ENCODE measurements around the gene UBP1.
"Not testable (repeated sequence)": the region's sequence is repeated elsewhere in the genome, so short reads cannot be mapped to it uniquely, and the experiment has no call there.

UBP1 gene

DNA sequence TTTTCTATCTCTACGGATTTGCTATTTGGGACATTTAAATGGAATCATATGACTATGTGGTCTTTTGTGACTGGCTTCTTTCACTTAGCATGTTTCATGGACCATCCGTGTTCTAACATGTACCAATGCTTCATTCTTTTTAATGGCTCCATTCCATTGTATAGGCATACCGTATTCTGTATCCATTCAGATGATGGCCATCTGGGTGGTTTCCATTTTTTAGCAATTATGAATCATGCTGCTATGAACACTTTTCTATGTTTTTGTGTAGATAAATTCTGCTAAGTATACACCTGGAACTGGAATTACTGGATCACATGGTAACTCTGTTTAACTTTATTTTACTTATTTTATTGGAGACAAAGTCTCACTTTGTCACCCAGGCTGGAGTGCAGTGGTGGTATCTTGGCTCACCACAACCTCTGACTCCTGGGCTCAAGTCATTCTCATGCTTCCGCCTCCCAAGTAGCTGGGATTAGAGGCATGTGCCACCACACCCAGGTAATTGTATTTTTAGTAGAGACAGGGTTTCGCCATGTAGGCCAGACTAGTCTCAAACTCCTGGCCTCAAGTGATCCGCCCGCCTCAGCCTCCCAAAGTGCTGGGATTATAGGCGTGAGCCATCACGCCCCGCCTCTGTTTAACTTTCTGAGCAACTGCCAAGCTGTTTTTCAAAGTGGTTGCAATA is 13.4 kb downstream of the UBP1 start:
- H2AFZ ChIP-seq (ENCODE audit: low read depth, low read length) = no peak overlapping the region
- peaks cover 8% of the 10 kb centered on the region for H3K4me1 ChIP-seq (ENCODE audit: insufficient read depth, low read length)
- H3K4me3 ChIP-seq (ENCODE audit: low read length) = no peak overlapping the region
- H3K27me3 ChIP-seq (ENCODE audit: insufficient read depth, low read length) = no peaks in the 10 kb centered on the region
- H3K36me3 ChIP-seq (ENCODE audit: insufficient read depth, low read length) = peaks cover 19% of the 10 kb centered on the region
- no peaks in the 10 kb centered on the region for H3K9me3 ChIP-seq (ENCODE audit: low read length)

GRCh38 chr3:33426068-33426467 is 14.1 kb downstream of the UBP1 start:
- no peak overlapping the region for H2AFZ ChIP-seq (ENCODE audit: low read depth, low read length)
- H3K4me3 ChIP-seq (ENCODE audit: low read length) = no peak overlapping the region
- H3K36me3 ChIP-seq (ENCODE audit: insufficient read depth, low read length) = peaks cover 24% of the 10 kb centered on the region
- no peaks in the 10 kb centered on the region for H3K9me3 ChIP-seq (ENCODE audit: low read length)
- H3K27me3 ChIP-seq (ENCODE audit: insufficient read depth, low read length) = no peaks in the 10 kb centered on the region
- H3K4me1 ChIP-seq (ENCODE audit: insufficient read depth, low read length) = peaks cover 8% of the 10 kb centered on the region

DNA sequence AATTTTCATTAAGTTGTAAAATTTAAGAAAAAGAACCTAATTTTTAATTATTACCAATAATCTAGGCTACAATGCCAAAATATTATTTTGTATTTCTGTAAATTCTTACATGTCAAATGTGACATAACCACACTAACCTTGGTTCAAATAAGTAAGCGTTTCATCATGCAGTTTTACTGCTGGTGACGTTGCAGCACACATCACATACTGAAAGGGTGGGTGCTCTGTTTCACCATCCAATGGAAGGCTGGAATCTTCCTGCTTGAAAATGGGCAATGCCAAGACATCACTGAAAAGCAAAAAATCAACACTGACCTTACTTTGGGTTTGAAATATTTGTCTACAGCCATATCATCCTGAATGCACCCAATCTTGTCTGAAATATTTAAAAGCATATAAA is 14.8 kb downstream of the UBP1 start:
- H3K4me3 ChIP-seq (ENCODE audit: low read length) = no peak overlapping the region
- H3K27me3 ChIP-seq (ENCODE audit: insufficient read depth, low read length) = no peaks in the 10 kb centered on the region
- no peak overlapping the region for H2AFZ ChIP-seq (ENCODE audit: low read depth, low read length)
- H3K9me3 ChIP-seq (ENCODE audit: low read length) = peaks cover 2% of the 10 kb centered on the region
- peaks cover 8% of the 10 kb centered on the region for H3K4me1 ChIP-seq (ENCODE audit: insufficient read depth, low read length)
- H3K36me3 ChIP-seq (ENCODE audit: insufficient read depth, low read length) = peaks cover 30% of the 10 kb centered on the region

DNA sequence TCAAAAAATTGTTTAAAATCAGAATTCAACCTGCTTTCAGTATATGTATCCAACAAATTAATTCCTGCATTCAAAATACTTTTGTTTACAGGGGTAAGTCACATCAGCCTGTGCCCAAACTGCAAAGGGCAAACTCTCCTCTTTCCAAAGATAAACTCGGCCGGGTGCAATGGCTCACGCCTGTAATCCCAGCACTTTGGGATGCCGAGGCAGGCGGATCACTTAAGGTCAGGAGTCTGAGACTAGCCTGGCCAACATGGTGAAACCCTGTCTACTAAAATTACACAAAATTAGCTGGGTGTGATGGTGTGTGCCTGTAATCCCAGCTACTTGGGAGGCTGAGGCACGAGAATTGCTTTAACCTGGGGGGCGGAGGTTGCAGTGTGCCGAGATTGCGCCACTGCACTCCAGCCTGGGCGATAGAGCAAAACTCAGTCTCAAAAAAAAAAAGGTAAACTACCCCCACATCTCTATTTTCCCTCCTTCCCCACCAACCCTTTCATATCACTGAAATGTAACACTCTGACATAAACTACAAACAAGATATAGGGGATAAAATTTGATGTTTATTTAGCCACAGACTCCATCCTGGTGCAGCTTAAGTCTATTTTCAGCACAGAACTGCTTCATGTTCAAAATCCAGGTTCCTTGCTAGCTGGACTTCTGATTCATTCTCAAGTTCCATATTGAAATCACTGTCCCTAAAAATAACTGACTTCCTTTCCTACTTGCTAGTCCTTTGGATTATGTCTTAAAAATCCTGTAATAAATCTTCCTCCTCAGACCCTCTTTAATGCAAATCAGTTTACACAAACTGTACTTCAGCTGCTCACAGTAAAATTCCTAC is 15.4 kb downstream of the UBP1 start:
- Histone ChIP-seq H3K4me3 (ENCODE audit: low read length) (no peak overlapping the region), H3K9me3 (ENCODE audit: low read length) (peaks cover 2% of the 10 kb centered on the region), H3K27me3 (ENCODE audit: insufficient read depth, low read length) (no peaks in the 10 kb centered on the region), H2AFZ (ENCODE audit: low read depth, low read length) (no peak overlapping the region), H3K4me1 (ENCODE audit: insufficient read depth, low read length) (peaks cover 8% of the 10 kb centered on the region), H3K36me3 (ENCODE audit: insufficient read depth, low read length) (peaks cover 33% of the 10 kb centered on the region)

- Histone ChIP-seq H3K4me1 (ENCODE audit: insufficient read depth, low read length) (peaks cover under 1% of the 10 kb centered on the region), H3K4me3 (ENCODE audit: low read length) (no peak overlapping the region), H3K27me3 (ENCODE audit: insufficient read depth, low read length) (no peaks in the 10 kb centered on the region), H3K36me3 (ENCODE audit: insufficient read depth, low read length) (peaks cover 55% of the 10 kb centered on the region), H2AFZ (ENCODE audit: low read depth, low read length) (no peak overlapping the region), H3K9me3 (ENCODE audit: low read length) (peaks cover 2% of the 10 kb centered on the region)
These were observed 19.2 kb downstream of the UBP1 start for GRCh38 chr3:33420966-33421365.

- peaks cover 2% of the 10 kb centered on the region for H3K9me3 ChIP-seq (ENCODE audit: low read length)
- no peak overlapping the region for H2AFZ ChIP-seq (ENCODE audit: low read depth, low read length)
- H3K4me1 ChIP-seq (ENCODE audit: insufficient read depth, low read length) = no peaks in the 10 kb centered on the region
- no peaks in the 10 kb centered on the region for H3K27me3 ChIP-seq (ENCODE audit: insufficient read depth, low read length)
- H3K36me3 ChIP-seq (ENCODE audit: insufficient read depth, low read length) = peaks cover 58% of the 10 kb centered on the region
- no peak overlapping the region for H3K4me3 ChIP-seq (ENCODE audit: low read length)
These were observed 20.3 kb downstream of the UBP1 start for GRCh38 chr3:33419948-33420347.

GRCh38 chr3:33417066-33417673 is 23.0 kb downstream of the UBP1 start:
- H3K4me3 ChIP-seq (ENCODE audit: low read length) = no peak overlapping the region
- H3K27me3 ChIP-seq (ENCODE audit: insufficient read depth, low read length) = no peaks in the 10 kb centered on the region
- H3K4me1 ChIP-seq (ENCODE audit: insufficient read depth, low read length) = no peaks in the 10 kb centered on the region
- H3K36me3 ChIP-seq (ENCODE audit: insufficient read depth, low read length) = peaks cover 59% of the 10 kb centered on the region
- peaks cover 8% of the 10 kb centered on the region for H3K9me3 ChIP-seq (ENCODE audit: low read length)
- H2AFZ ChIP-seq (ENCODE audit: low read depth, low read length) = no peak overlapping the region

GRCh38 chr3:33410816-33411215 is 29.4 kb downstream of the UBP1 start:
- peaks cover 71% of the 10 kb centered on the region for H3K36me3 ChIP-seq (ENCODE audit: insufficient read depth, low read length)
- H3K27me3 ChIP-seq (ENCODE audit: insufficient read depth, low read length); H3K9me3 ChIP-seq (ENCODE audit: low read length); H3K4me3 ChIP-seq (ENCODE audit: low read length); H2AFZ ChIP-seq (ENCODE audit: low read depth, low read length); H3K4me1 ChIP-seq (ENCODE audit: insufficient read depth, low read length): not testable (repeated sequence)

GRCh38 chr3:33403756-33404155 is 36.4 kb downstream of the UBP1 start:
- no peaks in the 10 kb centered on the region for H3K4me1 ChIP-seq (ENCODE audit: insufficient read depth, low read length)
- peaks cover 75% of the 10 kb centered on the region for H3K36me3 ChIP-seq (ENCODE audit: insufficient read depth, low read length)
- H3K4me3 ChIP-seq (ENCODE audit: low read length) = no peak overlapping the region
- no peaks in the 10 kb centered on the region for H3K27me3 ChIP-seq (ENCODE audit: insufficient read depth, low read length)
- H3K9me3 ChIP-seq (ENCODE audit: low read length) = no peaks in the 10 kb centered on the region
- H2AFZ ChIP-seq (ENCODE audit: low read depth, low read length) = no peak overlapping the region

DNA sequence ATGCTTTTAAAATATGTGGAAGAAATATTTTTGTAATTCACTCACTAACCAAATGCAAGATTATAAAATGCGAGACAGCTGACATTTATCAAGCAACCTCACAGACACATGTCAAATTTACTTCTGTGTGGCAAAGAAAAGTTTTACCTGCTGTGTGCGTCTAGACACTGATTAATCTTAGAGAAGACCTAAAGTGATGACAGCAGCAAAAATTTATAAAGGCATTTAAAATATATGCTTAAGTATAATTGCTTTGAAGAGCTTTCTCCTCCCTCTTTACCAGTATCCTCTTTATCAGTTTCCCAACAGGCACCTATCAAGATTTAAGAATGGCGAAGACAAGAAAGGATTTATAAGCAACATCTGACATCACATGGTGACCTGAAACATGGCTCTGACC is 37.3 kb downstream of the UBP1 start:
- no peaks in the 10 kb centered on the region for H3K9me3 ChIP-seq (ENCODE audit: low read length)
- H2AFZ ChIP-seq (ENCODE audit: low read depth, low read length) = no peak overlapping the region
- H3K4me3 ChIP-seq (ENCODE audit: low read length) = no peak overlapping the region
- H3K4me1 ChIP-seq (ENCODE audit: insufficient read depth, low read length) = no peaks in the 10 kb centered on the region
- H3K27me3 ChIP-seq (ENCODE audit: insufficient read depth, low read length) = no peaks in the 10 kb centered on the region
- H3K36me3 ChIP-seq (ENCODE audit: insufficient read depth, low read length) = peaks cover 76% of the 10 kb centered on the region

- Histone ChIP-seq H3K9me3 (ENCODE audit: low read length) (no peaks in the 10 kb centered on the region), H3K27me3 (ENCODE audit: insufficient read depth, low read length) (no peaks in the 10 kb centered on the region), H3K36me3 (ENCODE audit: insufficient read depth, low read length) (peaks cover 77% of the 10 kb centered on the region), H3K4me3 (ENCODE audit: low read length) (no peak overlapping the region), H2AFZ (ENCODE audit: low read depth, low read length) (no peak overlapping the region), H3K4me1 (ENCODE audit: insufficient read depth, low read length) (no peaks in the 10 kb centered on the region)
These were observed 38.4 kb downstream of the UBP1 start for GRCh38 chr3:33401781-33402180.

DNA sequence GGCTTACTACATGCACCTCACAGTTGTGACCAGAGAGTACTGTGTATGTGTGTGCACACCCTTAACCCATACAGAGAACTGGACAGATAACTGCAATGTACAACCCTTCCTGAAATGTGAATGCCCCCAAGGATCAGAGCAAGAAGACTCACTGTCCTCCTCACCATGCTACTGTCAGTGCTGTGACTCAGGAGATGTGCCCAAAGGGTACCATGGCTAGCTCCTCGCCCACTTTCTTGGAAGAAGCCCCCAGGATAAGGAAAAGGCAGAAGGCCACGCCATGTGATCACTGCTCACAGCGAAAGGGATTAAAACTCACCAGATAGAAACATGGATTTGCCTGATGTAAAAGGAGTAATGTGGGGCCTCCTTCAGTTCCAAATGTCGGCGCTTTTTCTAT is 41.8 kb downstream of the UBP1 start:
- peaks cover 83% of the 10 kb centered on the region for H3K36me3 ChIP-seq (ENCODE audit: insufficient read depth, low read length)
- no peak overlapping the region for H3K4me3 ChIP-seq (ENCODE audit: low read length)

GRCh38 chr3:33395900-33396299 is 44.3 kb downstream of the UBP1 start:
- H3K36me3 ChIP-seq (ENCODE audit: insufficient read depth, low read length) = peaks cover 84% of the 10 kb centered on the region
- no peaks in the 10 kb centered on the region for H3K9me3 ChIP-seq (ENCODE audit: low read length)
- H3K4me1 ChIP-seq (ENCODE audit: insufficient read depth, low read length) = no peaks in the 10 kb centered on the region
- H3K27me3 ChIP-seq (ENCODE audit: insufficient read depth, low read length) = no peaks in the 10 kb centered on the region
- no peak overlapping the region for H3K4me3 ChIP-seq (ENCODE audit: low read length)
- no peak overlapping the region for H2AFZ ChIP-seq (ENCODE audit: low read depth, low read length)

More for the DNA sequence above, 41.8 kb downstream of the UBP1 start:
- Histone ChIP-seq H3K27me3 (ENCODE audit: insufficient read depth, low read length) (no peaks in the 10 kb centered on the region), H3K9me3 (ENCODE audit: low read length) (no peaks in the 10 kb centered on the region), H3K4me1 (ENCODE audit: insufficient read depth, low read length) (no peaks in the 10 kb centered on the region), H2AFZ (ENCODE audit: low read depth, low read length) (no peak overlapping the region)
